Measurements from ENCODE around the gene FRY.

DNA sequence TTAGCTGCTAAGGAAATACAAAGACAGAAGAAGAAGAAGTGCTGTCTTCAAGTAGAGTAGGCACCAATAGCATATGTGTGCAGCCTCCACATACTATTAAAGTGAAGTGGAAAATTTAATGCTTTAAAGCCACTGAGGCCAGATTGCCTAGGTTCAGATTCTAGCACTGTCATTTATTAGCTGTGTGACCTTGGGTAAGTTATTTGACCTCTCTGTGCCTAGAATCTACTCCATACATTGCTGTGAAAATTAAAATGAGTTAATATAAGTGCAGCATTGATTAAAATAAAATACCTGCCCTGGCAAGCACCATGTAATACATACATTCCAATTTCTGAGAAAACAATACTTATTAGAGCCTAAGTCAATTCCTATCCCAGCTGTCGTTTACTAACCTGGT lies 110.5 kb downstream of the FRY start:
- TF ChIP-seq CTCF (conservative IDR thresholded peaks at IDR 0.05) (no peak), ZFX (IDR thresholded peaks at IDR 0.05) (no peak)

Measured in C4-2B (cell line).